HS-27A (cell line): ENCODE measurements around the gene LRRC27.

Source experiments
- DNase-seq: peaks from one replicate; pipeline ENCODE4 v3.0.0-alpha.2; 2012; ENCODE audit warnings: low read depth, missing footprints

Gene LRRC27

GRCh38 chr10:132301371-132302330, 30.3 kb upstream of the LRRC27 start:
- DNase-seq = no peak

DNA sequence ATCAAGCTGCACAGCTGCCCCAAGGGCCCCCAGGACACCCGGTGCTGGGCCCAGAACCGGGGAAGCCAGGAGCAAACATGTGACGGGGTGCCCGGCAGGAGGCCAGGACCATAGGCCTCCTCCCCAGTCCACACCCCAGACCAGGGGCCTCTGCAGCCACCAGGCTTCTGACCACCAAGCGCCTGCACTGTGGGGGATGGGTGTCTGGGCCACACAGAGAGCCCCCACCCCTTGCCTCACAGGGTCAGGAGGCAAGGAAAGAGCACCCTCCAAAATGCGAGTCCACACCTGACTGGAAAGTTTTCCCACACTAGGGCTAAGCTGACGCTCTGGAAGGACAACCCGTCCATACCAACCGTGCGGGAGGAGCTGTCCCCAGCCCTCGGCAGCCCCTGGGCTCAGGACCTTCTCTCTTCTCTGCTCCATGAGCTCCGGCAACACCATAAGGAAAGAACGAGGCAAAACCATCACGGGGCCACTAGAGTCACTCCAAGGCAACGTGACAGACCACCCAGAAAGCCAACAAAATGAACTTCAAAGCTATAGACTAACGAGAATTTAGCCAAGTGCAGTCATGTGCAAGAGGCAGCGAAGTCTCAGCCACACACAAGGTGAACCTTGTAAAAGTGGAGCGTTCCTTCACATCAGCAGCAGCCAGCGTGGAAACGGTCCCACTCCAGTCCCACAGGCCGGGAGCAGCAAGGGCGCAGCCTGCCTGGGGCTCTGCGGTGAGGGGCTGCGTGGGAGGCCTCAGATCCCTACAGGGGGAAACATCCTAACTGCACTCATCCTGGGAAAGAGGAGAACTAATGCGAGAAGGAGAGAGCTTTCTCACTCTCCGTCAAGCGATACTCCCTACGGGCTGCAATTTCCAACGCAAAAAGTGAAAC, 29.3 kb upstream of the LRRC27 start:
- DNase-seq = no peak

- no peak for DNase-seq
Observed at GRCh38 chr10:132303361-132304115, 28.5 kb upstream of the LRRC27 start.

GRCh38 chr10:132304756-132305509, 27.1 kb upstream of the LRRC27 start:
- no peak for DNase-seq

- no peak for DNase-seq
Observed at GRCh38 chr10:132305654-132306342, 26.2 kb upstream of the LRRC27 start.

GRCh38 chr10:132306343-132306685, 25.7 kb upstream of the LRRC27 start:
- no peak for DNase-seq

- no peak for DNase-seq
Observed at GRCh38 chr10:132306864-132307751, 24.9 kb upstream of the LRRC27 start.

DNA sequence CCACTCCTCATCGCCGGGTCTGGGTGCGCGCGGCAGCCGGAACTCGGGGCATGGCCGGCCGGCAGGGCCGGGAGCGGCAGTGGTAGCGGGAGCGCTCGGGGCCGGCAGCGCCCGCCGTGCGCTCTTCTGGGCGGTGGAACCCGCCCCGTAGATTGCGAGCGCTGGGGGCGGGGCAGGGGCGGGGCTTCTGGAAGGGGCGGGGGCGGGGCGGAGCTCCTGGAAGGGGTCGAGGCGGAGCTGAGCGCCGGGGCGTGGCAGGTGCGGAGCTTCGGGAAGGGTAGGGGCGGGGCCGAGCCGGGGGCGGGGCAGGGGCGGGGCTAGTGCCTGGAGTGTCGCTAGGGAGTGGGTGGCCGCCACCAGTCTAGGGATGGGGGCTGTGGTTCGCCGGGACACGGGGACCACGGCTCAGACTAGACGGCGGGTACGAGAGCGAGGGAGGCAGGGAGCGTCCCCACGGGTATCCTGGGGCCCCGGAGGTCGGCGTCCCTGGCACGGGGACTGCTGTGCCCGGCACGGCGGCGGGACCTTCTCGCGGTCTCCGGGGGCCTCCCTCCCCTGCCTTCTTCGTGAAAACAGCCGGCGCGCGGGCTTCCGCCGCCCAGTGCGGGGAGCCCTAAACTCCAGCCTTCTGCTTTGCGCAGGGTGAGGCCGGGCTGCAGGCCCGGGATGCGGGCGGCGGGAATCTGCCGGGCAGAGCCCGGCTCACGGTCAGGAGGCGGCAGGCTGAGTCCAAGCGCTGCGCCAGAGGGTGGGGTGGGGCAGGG, 24.0 kb upstream of the LRRC27 start, which contains the start of gene STK32C:
TSS of gene STK32C (minus strand) at position 128 of the 764 bp plus-strand sequence. CDS start at position 11, 117 bp downstream.
- DNase-seq = no peak

- DNase-seq = no peak
Observed at GRCh38 chr10:132308587-132309470, 23.2 kb upstream of the LRRC27 start.

DNA sequence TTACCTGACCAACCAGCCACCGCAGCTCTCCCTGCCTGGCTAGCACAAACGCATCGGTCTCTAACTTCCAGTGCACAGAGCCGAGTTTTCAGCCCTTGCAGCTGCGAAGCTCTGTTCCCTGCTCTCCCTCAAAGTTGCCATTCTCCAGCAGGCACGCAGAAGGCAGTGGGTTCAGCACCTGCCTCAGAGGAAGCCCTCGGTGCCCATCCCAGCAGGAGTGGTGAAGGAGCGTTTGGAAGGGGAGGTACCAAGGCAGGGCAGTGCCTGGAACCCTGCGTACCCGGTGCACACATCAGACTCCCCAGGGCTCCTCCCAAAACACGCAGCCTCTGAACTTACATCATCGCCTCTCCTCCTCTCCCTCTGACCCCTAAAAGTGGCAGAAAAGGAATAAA, 22.5 kb upstream of the LRRC27 start:
- DNase-seq = no peak

- no peak for DNase-seq
Observed at GRCh38 chr10:132309879-132310591, 22.0 kb upstream of the LRRC27 start.

DNA sequence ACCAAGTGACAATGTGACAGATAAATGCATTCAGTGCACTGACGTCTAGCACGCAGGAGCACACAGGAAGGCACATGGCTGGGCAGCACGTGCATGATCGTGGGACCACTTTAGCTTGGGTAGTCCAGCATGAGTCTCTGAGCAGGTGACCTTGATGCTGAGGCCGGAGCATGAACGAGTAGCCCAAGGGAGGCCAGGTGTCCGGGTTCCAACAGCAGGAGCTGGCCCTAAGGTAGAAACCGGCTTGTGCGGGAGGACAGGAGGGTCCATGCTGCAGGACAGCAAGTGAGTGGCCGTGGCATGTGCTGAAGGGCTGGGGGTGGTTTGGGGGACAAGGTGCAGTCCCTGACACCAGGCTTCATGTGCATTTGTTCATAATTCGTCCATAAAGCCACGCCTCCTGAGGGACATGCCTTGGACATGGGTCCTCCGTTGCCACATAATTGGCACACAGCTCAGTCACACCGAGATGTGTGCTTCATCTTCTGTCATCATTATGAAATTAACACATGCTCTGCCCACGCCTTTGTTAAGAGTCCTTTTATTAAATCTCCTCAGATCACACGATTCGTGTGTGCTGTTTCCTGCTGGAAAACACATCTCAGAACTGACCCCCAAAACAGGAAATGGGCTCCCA, 21.2 kb upstream of the LRRC27 start:
- no peak for DNase-seq

- DNase-seq = no peak
Observed at GRCh38 chr10:132311338-132311939, 20.6 kb upstream of the LRRC27 start.

DNA sequence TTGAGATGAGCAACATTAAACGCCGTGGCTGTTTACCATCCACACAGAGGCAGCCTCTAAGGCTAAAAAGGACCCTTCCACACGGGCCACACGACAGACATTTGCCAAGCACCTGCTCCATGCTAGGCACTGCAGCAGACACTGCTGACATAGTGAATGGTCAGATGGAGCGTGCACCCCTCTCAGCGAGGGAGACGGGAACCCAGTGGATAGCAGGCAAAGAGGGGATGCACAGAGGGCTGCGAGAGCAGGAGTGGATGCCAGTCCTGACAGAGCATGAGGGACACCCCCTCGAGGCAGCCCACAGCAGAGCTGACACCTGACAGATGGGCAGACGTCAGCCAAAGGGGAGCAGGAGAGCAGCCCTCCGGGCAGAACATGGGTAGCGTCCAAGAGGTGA, 18.7 kb upstream of the LRRC27 start:
- no peak for DNase-seq

DNA sequence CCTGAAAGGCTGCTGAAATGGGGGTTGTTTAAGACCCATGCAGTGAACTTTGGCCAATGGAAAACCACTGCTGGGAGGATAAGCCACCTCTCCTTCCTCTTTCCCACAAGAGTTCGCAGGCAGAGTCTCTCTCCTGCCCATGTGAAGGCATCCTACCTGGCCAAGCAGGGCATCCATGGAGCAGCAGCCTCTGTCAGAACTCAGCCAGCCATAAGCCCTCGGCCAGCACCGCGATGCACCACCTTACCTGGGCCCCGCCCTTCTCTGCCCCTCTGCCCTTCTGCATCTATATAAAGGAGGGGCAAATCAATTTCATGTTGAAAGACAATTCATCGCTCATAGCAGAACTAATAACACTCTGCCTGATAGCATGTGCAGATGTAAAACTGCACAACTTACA, 18.1 kb upstream of the LRRC27 start:
- DNase-seq = no peak

- DNase-seq = no peak
Observed at GRCh38 chr10:132314336-132314735, 17.7 kb upstream of the LRRC27 start.
